ENCODE measurements around the gene IL6R. TPM values are rescaled to one million over a fixed set of nuclear protein-coding genes. Genes with fewer than 3 reads are reported as not detected.
"Not testable (repeated sequence)": the region's sequence is repeated elsewhere in the genome, so short reads cannot be mapped to it uniquely, and the experiment has no call there.

Gene IL6R
- total RNA-seq, 1 experiment from 2014 or later, result 0.80 TPM

- peak; percentile 81 for DNase-seq (ENCODE audit: low read depth)
Observed at GRCh38 chr1:154483941-154484803, 79.0 kb downstream of the IL6R start.

- no peak for DNase-seq (ENCODE audit: low read depth)
Observed at GRCh38 chr1:154485106-154485505, 80.0 kb downstream of the IL6R start.

- DNase-seq (ENCODE audit: low read depth), result no peak
Observed at GRCh38 chr1:154485910-154486496, 80.9 kb downstream of the IL6R start.

GRCh38 chr1:154486756-154487155 lies 81.6 kb downstream of the IL6R start:
- not testable (repeated sequence) for DNase-seq (ENCODE audit: low read depth)

- no peak for DNase-seq (ENCODE audit: low read depth)
Observed at GRCh38 chr1:154488922-154489321, 83.8 kb downstream of the IL6R start.

- no peak for DNase-seq (ENCODE audit: low read depth)
Observed at GRCh38 chr1:154489695-154490274, 84.6 kb downstream of the IL6R start.

- DNase-seq (ENCODE audit: low read depth), result no peak
Observed at GRCh38 chr1:154490317-154490716, 85.2 kb downstream of the IL6R start.

- no peak for DNase-seq (ENCODE audit: low read depth)
Observed at GRCh38 chr1:154492115-154492514, 87.0 kb downstream of the IL6R start.

GRCh38 chr1:154493276-154493675 lies 88.1 kb downstream of the IL6R start:
- DNase-seq (ENCODE audit: low read depth), result no peak

GRCh38 chr1:154495496-154496273 lies 90.5 kb downstream of the IL6R start:
- DNase-seq (ENCODE audit: low read depth), result no peak

- DNase-seq (ENCODE audit: low read depth), result no peak
Observed at GRCh38 chr1:154496383-154496782, 91.2 kb downstream of the IL6R start.

GRCh38 chr1:154497026-154497806 lies 92.1 kb downstream of the IL6R start:
- DNase-seq (ENCODE audit: low read depth), result no peak

- no peak for DNase-seq (ENCODE audit: low read depth)
Observed at GRCh38 chr1:154499446-154499845, 94.3 kb downstream of the IL6R start.

- DNase-seq (ENCODE audit: low read depth), result no peak
Observed at GRCh38 chr1:154500533-154500932, 95.4 kb downstream of the IL6R start.

GRCh38 chr1:154501423-154502065 lies 96.4 kb downstream of the IL6R start:
- peak; percentile 24 for DNase-seq (ENCODE audit: low read depth)

GRCh38 chr1:154502066-154502743 lies 97.1 kb downstream of the IL6R start, which contains the start of the genes SHE and TDRD10:
Gene SHE (minus strand): TSS chr1:154502412. CDS start chr1:154502026, 386 bp downstream.
Gene TDRD10 (plus strand): TSS chr1:154502219. CDS start chr1:154506904, 4,685 bp downstream.
- no peak for DNase-seq (ENCODE audit: low read depth)

GRCh38 chr1:154502744-154503115 lies 97.6 kb downstream of the IL6R start:
- no peak for DNase-seq (ENCODE audit: low read depth)

GRCh38 chr1:154503898-154504297 lies 98.8 kb downstream of the IL6R start:
- DNase-seq (ENCODE audit: low read depth), result no peak

- no peak for DNase-seq (ENCODE audit: low read depth)
Observed at GRCh38 chr1:154512760-154513159, 107.6 kb downstream of the IL6R start.

- no peak for DNase-seq (ENCODE audit: low read depth)
Observed at GRCh38 chr1:154514066-154514553, 109.0 kb downstream of the IL6R start.
